Colonic mucosa (tissue), 4 donors: ENCODE measurements around the gene RRAS. TPM values are rescaled to one million over a fixed set of nuclear protein-coding genes. Genes with fewer than 3 reads are reported as not detected.

Experiments used
- DNase-seq: peaks from one replicate; pipeline ENCODE4 v3.0.0-alpha.2; 2020
- H3K27ac ChIP-seq: fragments of 200-600 bp; one replicate; pipeline ENCODE4 v1.8.0; 2021
- H3K27me3 ChIP-seq: fragments of 200-600 bp; one replicate; pipeline ENCODE4 v1.8.0; 2021
- H3K36me3 ChIP-seq: fragments of 200-600 bp; one replicate; pipeline ENCODE4 v1.8.0; 2021
- H3K4me1 ChIP-seq: fragments of 200-600 bp; one replicate; pipeline ENCODE4 v1.8.0; 2021; ENCODE audit warnings: mild to moderate bottlenecking
- H3K4me3 ChIP-seq: fragments of 200-600 bp; one replicate; pipeline ENCODE4 v1.8.0; 2021
- H3K9ac ChIP-seq, 2 donors: one replicate each; pipeline ENCODE4 v1.7.0; 2013; ENCODE audit warnings: control low read depth in 2 of 2, low read depth in 2 of 2, low read length in 2 of 2
- H3K9me3 ChIP-seq: fragments of 200-600 bp; one replicate; pipeline ENCODE4 v1.8.0; 2021
- intact Hi-C: fragments of 100-400 bp; cut with DNase I; formaldehyde crosslinking; loops from one replicate; pipeline ENCODE4 v1.14.1; 2022
- total RNA-seq, 2 donors: library from RNA; stranded (reverse); fragmentation: NEBNext Ultra II Directional in 1 of 2; extraction: Animal tissue kit (Norgen Biotek cat#: 25700) in 1 of 2; gene quantifications; one replicate each; pipeline ENCODE4 v1.2.1, GENCODE V29; 2021
- TF ChIP-seq, protein P1 (sequence below): fragments of 200-600 bp; IDR thresholded peaks from one replicate; pipeline ENCODE4 v1.8.0; 2022; ENCODE audit warnings: antibody characterized with exemption, mild to moderate bottlenecking
- donor health status: healthy.
- donor health status: DM: no; HTN: no; CAD: no.
- donor health status: DM: no; HTN: no; CAD: no.

Gene RRAS
- total RNA-seq, 2 donors from 2014 or later, result 45.7 to 62.2 TPM

- TF ChIP-seq, protein P1, sequence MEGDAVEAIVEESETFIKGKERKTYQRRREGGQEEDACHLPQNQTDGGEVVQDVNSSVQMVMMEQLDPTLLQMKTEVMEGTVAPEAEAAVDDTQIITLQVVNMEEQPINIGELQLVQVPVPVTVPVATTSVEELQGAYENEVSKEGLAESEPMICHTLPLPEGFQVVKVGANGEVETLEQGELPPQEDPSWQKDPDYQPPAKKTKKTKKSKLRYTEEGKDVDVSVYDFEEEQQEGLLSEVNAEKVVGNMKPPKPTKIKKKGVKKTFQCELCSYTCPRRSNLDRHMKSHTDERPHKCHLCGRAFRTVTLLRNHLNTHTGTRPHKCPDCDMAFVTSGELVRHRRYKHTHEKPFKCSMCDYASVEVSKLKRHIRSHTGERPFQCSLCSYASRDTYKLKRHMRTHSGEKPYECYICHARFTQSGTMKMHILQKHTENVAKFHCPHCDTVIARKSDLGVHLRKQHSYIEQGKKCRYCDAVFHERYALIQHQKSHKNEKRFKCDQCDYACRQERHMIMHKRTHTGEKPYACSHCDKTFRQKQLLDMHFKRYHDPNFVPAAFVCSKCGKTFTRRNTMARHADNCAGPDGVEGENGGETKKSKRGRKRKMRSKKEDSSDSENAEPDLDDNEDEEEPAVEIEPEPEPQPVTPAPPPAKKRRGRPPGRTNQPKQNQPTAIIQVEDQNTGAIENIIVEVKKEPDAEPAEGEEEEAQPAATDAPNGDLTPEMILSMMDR, result no peak
- Histone ChIP-seq H3K9me3 (no peaks in the 10 kb centered on the region), H3K4me1 (no peaks in the 10 kb centered on the region), H3K9ac (no peak overlapping the region), H3K27ac (no peak overlapping the region), H3K36me3 (peaks cover 16% of the 10 kb centered on the region), H3K27me3 (no peaks in the 10 kb centered on the region), H3K4me3 (no peak overlapping the region)
- no peak for DNase-seq
- intact Hi-C loops, result no loop called here
Measured at GRCh38 chr19:49614096-49614833, 25.7 kb downstream of the RRAS start.

DNA sequence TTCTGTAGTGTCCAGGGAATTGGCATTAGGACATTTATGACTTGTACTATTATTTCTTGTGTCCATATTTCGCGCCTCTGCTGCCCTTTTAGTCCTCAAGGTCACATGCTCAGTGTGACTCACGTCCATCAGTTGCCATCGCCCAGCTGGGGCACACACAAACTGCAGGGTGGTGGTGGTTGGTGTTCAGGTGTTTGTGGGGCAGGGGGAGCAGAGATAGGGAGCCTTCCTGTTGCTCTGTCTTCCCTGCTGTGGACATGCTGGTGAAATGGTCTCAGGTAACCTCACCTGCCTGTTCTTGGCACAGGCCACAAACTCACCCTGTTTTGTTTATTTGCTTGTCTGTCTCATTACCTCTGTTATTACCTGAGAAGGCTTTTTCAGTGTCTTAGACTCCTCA is 26.6 kb downstream of the RRAS start:
- no peak overlapping the region for H3K27ac ChIP-seq
- H3K4me1 ChIP-seq, result no peaks in the 10 kb centered on the region
- H3K36me3 ChIP-seq, result peaks cover 16% of the 10 kb centered on the region
- no peak for DNase-seq
- no peak overlapping the region for H3K9ac ChIP-seq
- H3K9me3 ChIP-seq, result no peaks in the 10 kb centered on the region
- intact Hi-C loops, result no loop called here
- no peak overlapping the region for H3K4me3 ChIP-seq
- H3K27me3 ChIP-seq, result no peaks in the 10 kb centered on the region
- TF ChIP-seq, protein P1, result no peak

GRCh38 chr19:49609499-49610092 is 30.3 kb downstream of the RRAS start:
- Histone ChIP-seq H3K36me3 (no peaks in the 10 kb centered on the region), H3K4me1 (no peaks in the 10 kb centered on the region), H3K9me3 (no peaks in the 10 kb centered on the region), H3K9ac (no peak overlapping the region), H3K27ac (no peak overlapping the region), H3K27me3 (no peaks in the 10 kb centered on the region), H3K4me3 (no peak overlapping the region)
- intact Hi-C loops, result no loop called here
- TF ChIP-seq, protein P1, result no peak
- DNase-seq, result no peak

DNA sequence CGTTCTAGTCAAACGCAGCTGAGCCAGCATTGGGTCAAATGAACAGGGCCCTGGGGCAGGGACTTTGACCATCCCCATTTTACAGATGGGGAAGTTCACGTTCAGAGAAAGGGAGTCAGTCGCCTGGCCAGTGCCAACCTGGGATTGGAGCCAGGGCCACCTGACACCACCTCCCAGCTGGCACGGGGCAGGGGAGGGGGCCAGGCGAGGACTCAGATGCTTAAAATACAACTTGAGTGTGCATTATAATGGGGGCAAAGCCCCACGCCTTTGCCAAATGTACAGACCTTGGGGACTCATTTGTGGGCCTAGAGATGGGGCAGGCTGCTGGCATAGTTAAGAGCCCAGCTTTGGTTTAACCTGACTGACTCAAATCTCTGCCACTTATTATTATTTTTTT is 34.3 kb downstream of the RRAS start:
- H3K36me3 ChIP-seq, result peaks cover 5% of the 10 kb centered on the region
- intact Hi-C loops, result no loop called here
- H3K4me1 ChIP-seq, result no peaks in the 10 kb centered on the region
- no peaks in the 10 kb centered on the region for H3K27me3 ChIP-seq
- H3K4me3 ChIP-seq, result no peak overlapping the region
- H3K9ac ChIP-seq, result no peak overlapping the region
- no peak overlapping the region for H3K27ac ChIP-seq
- no peak for DNase-seq
- H3K9me3 ChIP-seq, result no peaks in the 10 kb centered on the region
- TF ChIP-seq, protein P1, result no peak

DNA sequence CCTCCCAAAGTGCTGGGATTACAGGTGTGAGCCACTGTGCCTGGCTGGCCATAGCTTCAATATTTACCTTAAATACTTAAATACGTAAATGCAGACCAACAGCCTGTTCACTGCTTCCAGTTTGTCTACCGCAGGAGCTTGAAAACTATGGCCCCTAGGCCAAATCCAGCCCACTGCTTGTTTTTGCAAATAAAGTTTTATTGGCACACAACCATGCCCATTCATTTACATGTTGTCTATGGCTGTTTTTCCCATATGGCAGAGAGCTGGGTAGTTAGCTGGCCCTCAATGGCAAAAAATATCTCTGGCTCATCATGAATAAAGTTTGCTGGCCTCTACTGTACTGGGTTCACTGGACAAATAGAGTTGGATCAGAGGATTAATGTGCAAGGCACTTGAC is 37.1 kb downstream of the RRAS start:
- intact Hi-C loops, result no loop called here
- no peaks in the 10 kb centered on the region for H3K4me1 ChIP-seq

More for the DNA sequence above, 37.1 kb downstream of the RRAS start:
- H3K27me3 ChIP-seq, result no peaks in the 10 kb centered on the region
- TF ChIP-seq, protein P1, result no peak
- H3K36me3 ChIP-seq, result peaks cover 12% of the 10 kb centered on the region
- DNase-seq, result no peak
- no peak overlapping the region for H3K27ac ChIP-seq
- no peak overlapping the region for H3K9ac ChIP-seq
- no peak overlapping the region for H3K4me3 ChIP-seq
- H3K9me3 ChIP-seq, result no peaks in the 10 kb centered on the region
